Measurements from ENCODE around the gene UBAP2.

UBAP2 gene

DNA sequence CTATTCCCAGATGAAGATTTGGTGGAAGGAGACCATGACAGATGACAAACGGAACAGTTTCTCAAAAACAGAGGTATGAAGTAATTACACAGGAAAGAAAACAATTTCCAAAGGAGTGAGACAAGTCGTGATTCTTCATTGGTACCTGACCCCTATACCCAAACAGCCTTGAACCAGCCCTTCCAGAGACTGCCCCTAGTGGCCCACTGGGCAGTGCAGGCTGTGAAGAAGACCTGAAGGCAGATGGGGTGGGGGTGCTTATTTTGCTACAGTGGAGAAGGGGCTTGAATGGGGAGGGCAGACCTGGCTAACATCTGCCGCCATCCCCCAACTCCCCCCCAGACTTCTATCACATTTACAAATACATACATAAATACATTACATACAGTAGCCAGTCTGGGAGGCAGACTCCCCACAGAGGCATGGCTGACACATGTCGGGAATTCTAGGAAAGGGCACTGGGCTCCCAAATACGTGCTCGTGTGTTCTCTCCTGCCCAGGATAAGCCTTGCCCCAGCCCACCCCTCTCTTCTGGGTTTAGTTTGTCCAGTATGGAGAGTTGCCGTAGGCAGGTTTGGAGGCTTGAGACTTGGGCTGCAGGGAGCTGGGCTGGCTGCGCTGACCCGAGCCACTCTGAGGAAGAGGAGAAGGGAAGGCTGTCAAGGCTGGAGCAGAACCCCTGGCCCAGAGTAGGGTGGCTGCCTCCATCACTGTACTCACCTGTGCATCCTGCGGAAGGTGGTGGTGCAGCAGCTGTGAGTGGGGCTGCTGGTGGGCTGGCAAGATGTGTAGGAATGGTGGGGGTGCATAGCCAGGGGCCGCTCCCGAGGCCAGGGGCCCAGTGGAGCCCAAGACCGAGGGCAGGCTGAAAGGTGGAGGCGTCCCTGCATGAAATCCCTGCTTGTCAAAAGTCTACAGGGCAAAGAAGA lies 126.5 kb downstream of the UBAP2 start:
- no peak for DNase-seq

- DNase-seq, result no peak
Observed at GRCh38 chr9:33919276-33919897, 129.3 kb downstream of the UBAP2 start.

GRCh38 chr9:33917036-33917435 lies 131.7 kb downstream of the UBAP2 start:
- no peak for DNase-seq

DNA sequence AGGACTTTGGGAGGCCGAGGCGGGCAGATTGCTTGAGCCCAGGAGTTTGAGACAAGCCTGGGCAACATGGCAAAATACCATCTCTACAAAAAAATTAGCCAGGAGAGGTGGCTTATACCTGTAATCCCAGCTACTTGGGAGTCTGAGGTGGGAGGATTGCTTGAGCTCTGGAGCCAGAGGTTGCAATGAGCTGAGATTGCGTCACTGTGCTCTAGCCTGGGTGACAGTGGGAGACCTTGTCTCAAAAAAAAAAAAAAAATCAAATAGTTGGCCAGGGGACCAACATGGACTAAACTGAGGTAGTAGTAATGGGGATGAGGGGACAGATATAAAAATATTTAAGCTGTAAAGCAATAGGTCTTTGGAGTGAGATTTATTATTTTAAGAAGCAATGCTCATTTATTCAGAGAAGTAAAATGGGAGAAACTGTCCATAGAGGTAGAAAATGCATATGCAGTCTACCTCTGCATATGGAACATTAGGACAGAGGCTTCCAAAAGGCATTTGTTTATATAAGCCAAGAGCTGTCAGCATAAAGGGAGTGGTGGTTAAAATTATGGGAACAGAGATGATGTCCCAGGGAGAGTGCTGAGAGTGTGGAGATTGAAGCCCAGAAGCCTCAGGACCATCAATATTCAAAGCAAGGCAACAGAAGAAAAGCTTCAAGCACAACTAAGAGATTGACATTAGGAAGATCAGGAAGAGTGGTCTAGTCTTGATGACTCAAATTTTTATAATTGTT lies 133.6 kb downstream of the UBAP2 start:
- no peak for DNase-seq

DNA sequence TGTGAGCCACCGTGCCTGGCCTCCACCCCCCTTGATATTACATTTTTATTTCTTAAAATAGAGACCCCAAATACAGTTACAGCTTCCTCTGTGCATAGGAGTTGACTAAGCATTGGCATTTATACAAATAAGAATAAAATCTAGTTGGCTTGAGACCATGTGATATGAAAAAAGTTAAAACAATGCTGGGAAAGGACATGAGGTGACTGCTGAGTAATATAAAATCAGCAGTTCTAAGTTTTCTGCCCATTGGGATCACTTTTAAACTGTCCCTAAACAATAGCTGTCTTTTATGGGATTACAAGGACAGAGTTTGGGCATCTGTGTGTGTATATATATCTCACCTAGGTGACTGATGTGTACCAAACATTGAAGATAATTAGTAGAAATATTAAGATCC lies 135.1 kb downstream of the UBAP2 start:
- DNase-seq, result no peak

DNA sequence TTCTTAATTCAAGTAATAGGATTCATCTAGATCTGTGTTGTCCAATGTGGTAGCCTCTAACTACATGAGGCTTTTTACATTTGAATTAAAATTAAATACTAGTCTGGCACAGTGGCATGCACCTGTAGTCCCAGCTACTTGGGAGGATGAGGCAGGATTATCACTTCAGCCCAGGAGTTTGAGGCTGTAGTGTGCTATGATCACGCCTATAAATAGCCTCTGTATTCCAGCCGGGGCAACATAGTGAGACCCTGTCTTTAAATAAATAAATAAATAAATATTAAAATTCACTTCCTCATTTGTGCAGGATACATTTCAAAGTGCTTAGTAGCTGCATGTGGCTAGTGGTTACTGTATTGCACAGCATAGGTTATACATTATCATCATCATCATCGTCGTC lies 139.9 kb downstream of the UBAP2 start:
- no peak for DNase-seq

DNA sequence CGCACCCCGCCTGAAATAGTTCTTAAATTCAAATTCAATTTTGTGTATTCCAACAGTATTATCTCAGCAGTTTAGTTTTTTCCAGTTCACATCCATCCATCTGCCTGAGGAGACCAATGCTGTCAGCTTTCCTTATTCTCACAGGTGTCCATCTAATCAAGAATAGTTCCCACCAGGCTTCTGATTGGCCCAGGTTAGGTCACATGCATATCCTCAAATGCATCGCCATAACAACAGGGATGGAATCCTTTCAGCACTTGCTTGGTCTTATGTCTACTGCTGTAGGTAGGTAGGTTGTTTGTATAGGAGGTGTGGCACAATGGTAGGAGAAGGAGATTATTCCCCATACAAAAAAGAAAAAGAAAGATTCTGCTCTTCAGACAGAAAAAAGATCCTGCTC lies 140.6 kb downstream of the UBAP2 start:
- no peak for DNase-seq

DNA sequence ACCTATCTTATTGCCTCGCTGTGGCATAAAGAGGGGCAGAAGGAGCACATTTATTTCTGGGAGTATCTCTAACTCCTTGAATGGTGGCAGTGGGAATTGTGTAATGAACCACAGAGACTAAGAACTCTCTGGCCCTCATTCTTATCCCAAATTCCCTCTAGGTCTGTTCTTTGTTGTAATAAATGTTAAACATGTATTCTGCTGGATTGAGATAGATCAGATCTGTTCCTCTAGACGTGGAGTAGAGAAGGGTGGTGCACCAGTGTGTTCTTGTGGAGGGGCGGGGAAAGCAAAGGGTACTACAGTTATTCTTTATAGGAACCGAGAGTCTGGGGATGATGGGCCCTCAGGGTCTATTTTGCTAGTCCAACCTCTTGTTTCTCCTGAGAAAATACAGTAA lies 141.3 kb downstream of the UBAP2 start:
- no peak for DNase-seq

GRCh38 chr9:33906769-33907168 lies 141.9 kb downstream of the UBAP2 start:
- DNase-seq, result no peak

GRCh38 chr9:33905137-33905536 lies 143.6 kb downstream of the UBAP2 start:
- DNase-seq, result no peak

DNA sequence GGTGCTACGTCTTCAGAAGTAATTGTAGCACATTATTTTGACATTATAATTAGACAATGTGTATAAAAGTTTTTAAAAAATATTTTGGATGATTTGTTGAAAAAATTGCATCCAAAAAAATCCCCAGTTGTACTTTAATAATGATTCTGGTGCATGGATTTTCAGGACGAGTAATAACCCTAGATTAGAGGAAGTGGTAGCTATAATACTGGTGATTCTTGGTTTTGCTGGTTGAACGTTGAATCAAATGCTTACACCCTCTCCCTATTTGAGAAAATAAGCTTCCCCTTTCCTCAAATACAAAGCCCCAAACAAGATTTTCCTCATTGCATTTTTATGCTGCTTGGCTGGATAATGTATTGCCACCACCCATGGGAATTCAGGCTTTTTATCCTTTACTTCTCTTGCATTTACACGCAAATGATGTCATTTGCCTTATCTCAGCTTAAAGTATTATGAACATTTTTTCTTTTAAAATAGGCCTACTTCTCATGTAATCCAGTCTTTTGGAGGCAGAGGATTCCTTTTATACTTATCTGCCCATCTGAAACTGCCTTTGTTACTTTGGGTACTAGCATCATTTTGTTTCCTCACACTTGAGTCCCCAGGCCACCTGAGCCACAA lies 145.4 kb downstream of the UBAP2 start:
- no peak for DNase-seq

- DNase-seq, result no peak
Observed at GRCh38 chr9:33894316-33894715, 154.4 kb downstream of the UBAP2 start.

DNA sequence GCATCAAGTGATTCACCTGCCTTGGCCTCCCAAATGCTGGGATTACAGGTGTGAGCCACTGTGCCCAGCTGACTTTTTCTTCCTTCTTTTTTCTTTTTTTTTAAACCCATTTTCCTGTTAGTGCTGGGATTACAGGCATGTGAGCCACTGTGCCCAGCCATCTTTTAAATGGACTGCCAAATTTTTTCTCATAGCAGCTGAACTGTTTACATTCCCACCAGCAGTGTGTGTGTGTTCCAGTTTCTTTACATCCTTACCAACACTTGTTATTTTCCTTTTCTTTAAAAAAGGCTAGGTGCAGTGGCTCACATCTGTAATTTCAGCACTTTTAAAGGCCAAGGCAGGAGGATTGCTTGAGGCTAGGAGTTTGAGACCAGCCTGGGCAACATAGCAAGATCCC lies 154.8 kb downstream of the UBAP2 start:
- no peak for DNase-seq

DNA sequence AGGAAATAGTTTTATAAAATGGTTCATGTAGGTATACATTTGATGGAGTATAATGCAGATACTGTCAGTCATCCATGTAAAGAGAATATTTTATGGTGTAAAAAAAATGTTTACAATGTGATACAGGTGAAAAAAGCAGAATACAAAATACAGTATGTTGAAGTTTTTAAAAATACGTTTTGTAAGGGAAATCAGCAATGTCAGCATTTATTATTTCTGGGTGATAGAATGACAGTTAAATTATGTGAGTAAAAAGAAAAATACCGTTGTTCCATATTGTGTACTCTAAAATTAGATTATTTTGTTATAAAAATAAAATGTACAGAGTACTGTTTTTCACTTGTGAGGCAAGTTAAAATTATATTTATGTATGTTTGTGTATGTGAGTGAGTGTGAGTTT lies 162.7 kb downstream of the UBAP2 start:
- no peak for DNase-seq

DNA sequence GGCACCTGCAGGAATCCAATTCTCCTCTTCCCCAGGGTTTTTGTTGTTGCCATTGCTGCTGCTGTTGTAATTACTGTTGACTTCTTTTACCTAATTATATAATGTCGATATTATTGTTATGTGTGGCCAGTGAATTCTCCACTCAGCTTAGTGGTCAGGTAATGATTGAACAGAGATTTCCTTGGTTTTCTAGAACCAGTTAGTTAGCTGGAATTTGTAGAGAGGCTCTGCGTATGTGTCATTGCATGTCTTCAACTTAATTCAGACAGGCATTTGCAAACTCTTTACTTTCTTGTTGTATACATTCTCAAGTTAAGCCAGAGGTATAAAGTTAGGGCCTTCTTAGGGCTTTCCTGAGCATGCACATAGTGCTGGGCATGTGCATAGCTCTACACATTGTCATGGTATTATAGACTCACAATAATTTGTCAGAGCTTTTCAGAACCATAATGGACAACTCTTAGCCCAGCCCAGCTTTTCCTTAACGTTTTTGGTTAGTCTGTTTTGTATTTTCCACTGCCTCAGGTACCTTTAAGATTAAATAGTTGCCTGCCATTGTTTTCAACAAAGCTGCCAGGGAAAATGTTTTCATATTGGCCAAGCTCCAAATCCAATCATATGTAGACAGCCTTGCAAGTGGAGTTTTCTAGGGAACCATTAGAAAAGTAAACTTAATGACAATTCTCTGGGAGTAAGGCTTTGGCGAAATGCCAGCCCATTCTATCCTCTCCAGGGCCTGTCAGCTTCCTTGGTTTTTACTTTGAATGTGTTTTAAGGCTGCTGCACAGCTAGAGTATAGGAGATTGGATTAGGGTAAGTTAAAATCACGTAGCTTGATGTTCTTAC lies 163.6 kb downstream of the UBAP2 start:
- DNase-seq, result no peak

- DNase-seq, result no peak
Observed at GRCh38 chr9:33881635-33882034, 167.1 kb downstream of the UBAP2 start.

GRCh38 chr9:33880211-33881089 lies 168.2 kb downstream of the UBAP2 start:
- no peak for DNase-seq

DNA sequence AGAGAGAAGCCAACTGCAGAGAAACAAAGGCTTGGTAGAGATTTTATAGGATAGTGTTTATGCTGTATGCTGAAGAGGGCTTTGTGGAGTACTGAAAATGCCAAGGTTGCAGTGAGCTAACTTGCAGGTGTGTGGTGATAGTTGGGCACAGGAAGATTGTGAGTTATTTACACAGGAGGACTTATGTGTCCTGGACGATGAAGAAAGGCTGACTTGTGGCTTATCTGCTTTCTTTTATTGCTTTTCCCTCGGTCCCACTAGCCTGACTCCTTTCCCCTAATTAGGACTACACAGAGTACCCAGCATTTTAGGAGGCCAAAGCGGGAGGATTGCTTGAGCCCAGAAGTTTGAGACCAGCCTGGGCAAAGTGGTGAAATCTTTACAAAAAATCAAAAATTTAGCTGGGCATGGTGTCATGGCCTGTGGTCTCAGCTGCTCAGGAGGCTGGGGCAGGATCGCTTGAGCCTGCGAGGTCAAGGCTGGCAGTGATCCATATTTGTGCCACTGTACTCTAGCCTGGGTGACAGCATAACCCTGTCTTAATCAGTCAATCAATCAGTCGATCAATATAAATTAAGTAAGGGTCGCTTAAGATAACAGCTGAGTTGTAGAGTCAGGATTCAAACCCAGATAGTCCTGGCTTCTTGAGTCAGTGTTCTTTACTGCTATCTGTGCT lies 169.9 kb downstream of the UBAP2 start:
- DNase-seq, result no peak

GRCh38 chr9:33877727-33878489 lies 170.8 kb downstream of the UBAP2 start:
- no peak for DNase-seq
